ENCODE measurements around the gene TTC34. TPM values are rescaled to one million over a fixed set of nuclear protein-coding genes. Genes with fewer than 3 reads are reported as not detected.
A peak's percentile ranks its signal among the peaks of the same experiment; 100 is the strongest.

TTC34 gene
- total and polyA plus RNA-seq, 2 donors from 2014 or later = 0.15 to 2.4 TPM

- DNase-seq (peak in 1 of 5 donors; percentile 50), FAIRE-seq (no peak)
- Histone ChIP-seq H3K27ac (ENCODE audit: low read depth in 2 of 2, low read length in 2 of 2) (no peak overlapping the region), H3K4me1 (ENCODE audit: control insufficient read depth in 2 of 3, insufficient read depth in 2 of 3, low read depth in 1 of 3, low read length in 3 of 3) (peaks cover 0 to under 1% (median 0%) of the 10 kb centered on the region in 3 donors), H3K4me3 (ENCODE audit: low read length in 3 of 3) (no peak overlapping the region), H3K36me3 (ENCODE audit: control insufficient read depth in 2 of 3, insufficient read depth in 3 of 3, low read length in 3 of 3) (no peaks in the 10 kb centered on the region), H3K9me3 (ENCODE audit: control insufficient read depth in 2 of 3, insufficient read depth in 1 of 3, low read length in 3 of 3) (peaks cover 0 to 2% (median 0%) of the 10 kb centered on the region in 3 donors), H3K27me3 (ENCODE audit: control insufficient read depth, insufficient read depth, low read length) (no peaks in the 10 kb centered on the region), H3K9ac (ENCODE audit: low read length in 3 of 3) (no peak overlapping the region)
- intact Hi-C loops (cut with DNase I) = no loop called here
- no peak for TF ChIP-seq CTCF (IDR thresholded peaks at IDR 0.05; ENCODE audit: borderline replicate concordance, extremely low read depth, insufficient read depth)
These were observed 25.3 kb upstream of the TTC34 start for GRCh38 chr1:2826736-2827292.

- intact Hi-C loops (cut with DNase I) = no loop called here
- DNase-seq = peak in 1 of 5 donors; percentile 55
- no peak overlapping the region for H3K27ac ChIP-seq (ENCODE audit: low read depth in 2 of 2, low read length in 2 of 2)
- H3K9ac ChIP-seq (ENCODE audit: low read length in 3 of 3) = no peak overlapping the region
- H3K9me3 ChIP-seq (ENCODE audit: control insufficient read depth in 2 of 3, insufficient read depth in 1 of 3, low read length in 3 of 3) = peaks cover 0 to 2% (median 0%) of the 10 kb centered on the region in 3 donors
- H3K4me3 ChIP-seq (ENCODE audit: low read length in 3 of 3) = no peak overlapping the region
- no peak for TF ChIP-seq CTCF (IDR thresholded peaks at IDR 0.05; ENCODE audit: borderline replicate concordance, extremely low read depth, insufficient read depth)
- FAIRE-seq = no peak
- peaks cover 0 to 2% (median 0%) of the 10 kb centered on the region in 3 donors for H3K4me1 ChIP-seq (ENCODE audit: control insufficient read depth in 2 of 3, insufficient read depth in 2 of 3, low read depth in 1 of 3, low read length in 3 of 3)
- no peaks in the 10 kb centered on the region for H3K36me3 ChIP-seq (ENCODE audit: control insufficient read depth in 2 of 3, insufficient read depth in 3 of 3, low read length in 3 of 3)
- H3K27me3 ChIP-seq (ENCODE audit: control insufficient read depth, insufficient read depth, low read length) = no peaks in the 10 kb centered on the region
These were observed 24.8 kb upstream of the TTC34 start for GRCh38 chr1:2826316-2826715.

- intact Hi-C loops (cut with DNase I) = no loop called here
These were observed 24.1 kb upstream of the TTC34 start for GRCh38 chr1:2825487-2826189.

More at GRCh38 chr1:2825487-2826189, 24.1 kb upstream of the TTC34 start:
- H3K4me3 ChIP-seq (ENCODE audit: low read length in 3 of 3) = no peak overlapping the region
- no peaks in the 10 kb centered on the region for H3K36me3 ChIP-seq (ENCODE audit: control insufficient read depth in 2 of 3, insufficient read depth in 3 of 3, low read length in 3 of 3)
- peak in 1 of 5 donors; percentile 48 for DNase-seq
- no peak overlapping the region for H3K27ac ChIP-seq (ENCODE audit: low read depth in 2 of 2, low read length in 2 of 2)
- peaks cover 0 to 2% (median 0%) of the 10 kb centered on the region in 3 donors for H3K4me1 ChIP-seq (ENCODE audit: control insufficient read depth in 2 of 3, insufficient read depth in 2 of 3, low read depth in 1 of 3, low read length in 3 of 3)
- no peak for TF ChIP-seq CTCF (IDR thresholded peaks at IDR 0.05; ENCODE audit: borderline replicate concordance, extremely low read depth, insufficient read depth)
- H3K9ac ChIP-seq (ENCODE audit: low read length in 3 of 3) = no peak overlapping the region
- peaks cover 0 to 2% (median 0%) of the 10 kb centered on the region in 3 donors for H3K9me3 ChIP-seq (ENCODE audit: control insufficient read depth in 2 of 3, insufficient read depth in 1 of 3, low read length in 3 of 3)
- no peaks in the 10 kb centered on the region for H3K27me3 ChIP-seq (ENCODE audit: control insufficient read depth, insufficient read depth, low read length)
- no peak for FAIRE-seq
